SK-N-SH (cell line): ENCODE measurements around the gene CGB7.

Experiments
- ELF1 ChIP-seq: IDR thresholded peaks from 2 replicates; pipeline ENCODE4 v1.4.0; 2012
- EZH2phosphoT487 ChIP-seq: fragments of 200-600 bp; sonication (generic); IDR thresholded peaks from 2 replicates; pipeline ENCODE4 v1.6.1; 2017; ENCODE audit warnings: low read depth, mixed run types, mild to moderate bottlenecking, antibody characterized with exemption, moderate library complexity, borderline replicate concordance
- FOXM1 ChIP-seq: IDR thresholded peaks from 2 replicates; pipeline ENCODE4 v1.4.0; 2012; ENCODE audit warnings: low read depth, mild to moderate bottlenecking
- JUND ChIP-seq: IDR thresholded peaks from 2 replicates; pipeline ENCODE4 v1.4.0; 2012
- MAX ChIP-seq: IDR thresholded peaks from 2 replicates; pipeline ENCODE4 v1.4.0; 2012; ENCODE audit warnings: low read depth
- MXI1 ChIP-seq: IDR thresholded peaks from 2 replicates; pipeline ENCODE4 v1.6.1; 2012; ENCODE audit warnings: mild to moderate bottlenecking, low read depth, low read length, improper control_type of control experiment
- POLR2AphosphoS5 ChIP-seq: IDR thresholded peaks from 2 replicates; pipeline ENCODE4 v1.6.1; 2012; ENCODE audit warnings: low read depth, low read length
- RCOR1 ChIP-seq: fragments of 150-350 bp; IDR thresholded peaks from 2 replicates; pipeline ENCODE4 v1.6.1; 2017; ENCODE audit warnings: antibody characterized with exemption, low read length
- SIN3A ChIP-seq: IDR thresholded peaks from 2 replicates; pipeline ENCODE4 v1.6.1; 2012; ENCODE audit warnings: low read depth, mild to moderate bottlenecking, low read length, moderate library complexity, borderline replicate concordance
- SMC3 ChIP-seq: IDR thresholded peaks from 2 replicates; pipeline ENCODE4 v1.6.1; 2012; ENCODE audit warnings: low read depth, low read length, improper control_type of control experiment
- TF ChIP-seq, protein P1 (sequence below): fragments of 200-600 bp; sonication (generic); IDR thresholded peaks from 2 replicates; pipeline ENCODE4 v1.6.1; 2017; ENCODE audit warnings: antibody characterized with exemption, mild to moderate bottlenecking, moderate library complexity

DNA sequence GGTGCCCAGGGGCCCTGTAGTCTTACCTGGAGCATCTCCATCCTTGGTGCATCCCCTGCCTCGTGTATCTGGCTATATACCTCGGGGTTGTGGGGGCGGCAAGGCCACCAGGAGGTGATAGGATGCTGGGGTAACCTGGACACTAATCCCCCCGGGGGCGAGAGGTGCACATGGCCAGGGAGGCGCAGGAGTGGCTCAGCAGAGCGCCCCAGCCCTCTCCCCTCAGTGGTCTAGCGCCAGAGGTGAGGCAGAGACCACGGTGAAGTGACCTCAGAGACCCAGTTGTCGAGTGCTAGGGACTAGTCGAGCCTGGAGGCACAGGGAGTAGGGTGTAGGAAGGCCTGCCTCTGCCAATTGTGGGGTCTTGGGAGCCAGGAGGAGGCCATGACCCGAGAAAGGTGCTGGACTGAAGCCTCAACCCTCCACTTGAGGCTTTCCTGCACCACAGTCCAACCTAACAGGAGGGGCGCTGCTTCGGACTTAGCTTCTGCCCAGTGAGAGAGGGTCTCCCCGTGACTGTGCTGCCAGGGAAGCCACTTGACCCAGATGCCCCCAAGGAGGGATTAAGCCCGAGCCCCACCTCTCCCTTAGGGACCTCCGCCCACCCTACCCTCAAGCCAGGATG, 40.4 kb downstream of the CGB7 start, which contains the start of gene LHB:
- no peak for TF ChIP-seq RCOR1
- TF ChIP-seq, protein P1, sequence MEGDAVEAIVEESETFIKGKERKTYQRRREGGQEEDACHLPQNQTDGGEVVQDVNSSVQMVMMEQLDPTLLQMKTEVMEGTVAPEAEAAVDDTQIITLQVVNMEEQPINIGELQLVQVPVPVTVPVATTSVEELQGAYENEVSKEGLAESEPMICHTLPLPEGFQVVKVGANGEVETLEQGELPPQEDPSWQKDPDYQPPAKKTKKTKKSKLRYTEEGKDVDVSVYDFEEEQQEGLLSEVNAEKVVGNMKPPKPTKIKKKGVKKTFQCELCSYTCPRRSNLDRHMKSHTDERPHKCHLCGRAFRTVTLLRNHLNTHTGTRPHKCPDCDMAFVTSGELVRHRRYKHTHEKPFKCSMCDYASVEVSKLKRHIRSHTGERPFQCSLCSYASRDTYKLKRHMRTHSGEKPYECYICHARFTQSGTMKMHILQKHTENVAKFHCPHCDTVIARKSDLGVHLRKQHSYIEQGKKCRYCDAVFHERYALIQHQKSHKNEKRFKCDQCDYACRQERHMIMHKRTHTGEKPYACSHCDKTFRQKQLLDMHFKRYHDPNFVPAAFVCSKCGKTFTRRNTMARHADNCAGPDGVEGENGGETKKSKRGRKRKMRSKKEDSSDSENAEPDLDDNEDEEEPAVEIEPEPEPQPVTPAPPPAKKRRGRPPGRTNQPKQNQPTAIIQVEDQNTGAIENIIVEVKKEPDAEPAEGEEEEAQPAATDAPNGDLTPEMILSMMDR, result no peak
- no peak for TF ChIP-seq MXI1
- TF ChIP-seq JUND, result no peak
- TF ChIP-seq MAX, result no peak
- no peak for TF ChIP-seq ELF1
- TF ChIP-seq FOXM1, result no peak
- no peak for TF ChIP-seq POLR2AphosphoS5
- TF ChIP-seq SMC3, result no peak
- TF ChIP-seq EZH2phosphoT487, result no peak
- TF ChIP-seq SIN3A, result no peak
